Rectal smooth muscle tissue (tissue), 1 donor: ENCODE measurements around the gene KIF21A.

Source experiments
- H3K27ac ChIP-seq: one replicate; pipeline ENCODE4 v1.7.0; 2013; ENCODE audit warnings: low read depth, low read length, inconsistent platforms
- H3K27me3 ChIP-seq: one replicate; pipeline ENCODE4 v1.7.0; 2013; ENCODE audit warnings: low read length; ENCODE audit not compliant: control insufficient read depth, insufficient read depth
- H3K36me3 ChIP-seq: one replicate; pipeline ENCODE4 v1.7.0; 2013; ENCODE audit warnings: low read length; ENCODE audit not compliant: control insufficient read depth, insufficient read depth
- H3K4me1 ChIP-seq: one replicate; pipeline ENCODE4 v1.7.0; 2013; ENCODE audit warnings: low read length; ENCODE audit not compliant: control insufficient read depth, insufficient read depth
- H3K4me3 ChIP-seq: one replicate; pipeline ENCODE4 v1.7.0; 2013; ENCODE audit warnings: low read length
- H3K9ac ChIP-seq: one replicate; pipeline ENCODE4 v1.7.0; 2013; ENCODE audit warnings: low read length

The KIF21A gene

GRCh38 chr12:39426636-39427240, 16.2 kb downstream of the KIF21A start:
- no peak overlapping the region for H3K27ac ChIP-seq
- H3K9ac ChIP-seq = no peak overlapping the region
- no peaks in the 10 kb centered on the region for H3K36me3 ChIP-seq
- H3K27me3 ChIP-seq = no peaks in the 10 kb centered on the region
- H3K4me3 ChIP-seq = no peak overlapping the region
- no peaks in the 10 kb centered on the region for H3K4me1 ChIP-seq

DNA sequence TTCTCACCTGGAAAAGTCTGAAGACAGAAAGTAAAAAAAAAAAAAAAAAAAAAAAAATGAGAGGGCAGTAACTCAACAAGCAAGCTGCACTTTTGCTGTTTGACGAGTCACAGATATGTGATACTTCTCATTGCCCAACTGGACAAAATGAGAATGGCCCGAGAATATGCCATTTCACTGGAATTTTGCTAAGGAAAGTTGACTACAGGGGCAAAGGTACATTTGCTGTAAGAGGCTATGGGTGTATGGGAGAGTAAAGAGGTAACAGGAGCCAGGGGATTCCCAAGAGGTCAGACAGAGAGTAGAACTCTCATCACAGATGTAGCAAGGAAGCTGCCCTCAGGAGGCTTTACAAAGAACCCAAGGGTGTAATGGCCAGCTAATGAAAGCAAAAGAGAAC, 22.9 kb downstream of the KIF21A start:
- H3K36me3 ChIP-seq = no peaks in the 10 kb centered on the region
- H3K27me3 ChIP-seq = no peaks in the 10 kb centered on the region
- no peak overlapping the region for H3K4me3 ChIP-seq
- H3K9ac ChIP-seq = no peak overlapping the region
- no peaks in the 10 kb centered on the region for H3K4me1 ChIP-seq
- H3K27ac ChIP-seq = no peak overlapping the region

DNA sequence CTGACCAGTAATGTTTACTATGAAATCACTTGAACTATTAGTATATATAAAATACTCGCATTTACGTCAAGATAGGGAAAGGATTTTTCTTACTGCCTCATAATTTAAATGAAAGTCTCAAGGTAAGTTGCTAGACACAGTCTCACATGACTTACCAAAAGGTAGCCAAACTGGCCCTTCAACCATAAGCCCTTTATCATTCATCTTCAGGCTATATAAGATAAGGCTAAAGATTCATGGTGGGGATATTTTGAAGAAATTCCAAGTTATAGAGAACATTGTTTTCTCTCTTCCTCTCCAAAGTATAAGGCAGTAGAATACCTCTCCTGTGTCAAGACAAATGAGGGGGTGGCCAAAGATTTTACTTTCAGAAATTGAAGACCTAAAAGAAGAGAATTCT, 23.4 kb downstream of the KIF21A start:
- Histone ChIP-seq H3K9ac (no peak overlapping the region), H3K4me1 (no peaks in the 10 kb centered on the region), H3K36me3 (no peaks in the 10 kb centered on the region), H3K4me3 (no peak overlapping the region), H3K27me3 (no peaks in the 10 kb centered on the region), H3K27ac (no peak overlapping the region)

DNA sequence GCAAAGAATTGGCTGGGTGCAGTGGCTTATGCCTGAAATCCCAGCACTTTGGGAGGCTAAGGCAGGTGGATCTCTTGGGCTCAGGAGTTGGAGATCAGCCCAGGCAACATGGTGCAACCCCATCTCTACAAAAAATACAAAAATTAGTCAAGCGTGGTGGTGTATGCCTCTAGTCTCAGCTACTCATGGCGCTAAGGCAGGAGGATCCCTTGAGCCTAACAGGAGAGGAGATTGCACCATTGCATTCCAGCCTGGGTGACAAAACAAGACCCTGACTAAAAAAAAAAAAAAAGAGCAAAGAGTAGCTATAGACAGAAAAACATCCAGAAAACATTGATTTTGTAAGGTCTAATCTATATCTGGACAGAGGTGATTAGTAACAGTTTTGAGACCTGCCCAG, 25.0 kb downstream of the KIF21A start:
- H3K27me3 ChIP-seq = no peaks in the 10 kb centered on the region
- no peaks in the 10 kb centered on the region for H3K36me3 ChIP-seq
- peaks cover 2% of the 10 kb centered on the region for H3K4me1 ChIP-seq
- H3K27ac ChIP-seq = no peak overlapping the region
- H3K4me3 ChIP-seq = no peak overlapping the region
- H3K9ac ChIP-seq = no peak overlapping the region

- Histone ChIP-seq H3K27me3 (no peaks in the 10 kb centered on the region), H3K9ac (no peak overlapping the region), H3K4me1 (peaks cover 2% of the 10 kb centered on the region), H3K4me3 (no peak overlapping the region), H3K27ac (no peak overlapping the region), H3K36me3 (no peaks in the 10 kb centered on the region)
Measured at GRCh38 chr12:39413836-39414771, 28.8 kb downstream of the KIF21A start.

GRCh38 chr12:39412210-39412609, 30.7 kb downstream of the KIF21A start:
- H3K36me3 ChIP-seq = no peaks in the 10 kb centered on the region
- H3K4me1 ChIP-seq = peaks cover 2% of the 10 kb centered on the region
- H3K27me3 ChIP-seq = no peaks in the 10 kb centered on the region
- no peak overlapping the region for H3K9ac ChIP-seq
- H3K27ac ChIP-seq = no peak overlapping the region
- H3K4me3 ChIP-seq = no peak overlapping the region

- H3K36me3 ChIP-seq = no peaks in the 10 kb centered on the region
- H3K27ac ChIP-seq = no peak overlapping the region
- no peak overlapping the region for H3K4me3 ChIP-seq
- H3K27me3 ChIP-seq = no peaks in the 10 kb centered on the region
- no peak overlapping the region for H3K9ac ChIP-seq
- no peaks in the 10 kb centered on the region for H3K4me1 ChIP-seq
Measured at GRCh38 chr12:39406262-39406661, 36.7 kb downstream of the KIF21A start.

DNA sequence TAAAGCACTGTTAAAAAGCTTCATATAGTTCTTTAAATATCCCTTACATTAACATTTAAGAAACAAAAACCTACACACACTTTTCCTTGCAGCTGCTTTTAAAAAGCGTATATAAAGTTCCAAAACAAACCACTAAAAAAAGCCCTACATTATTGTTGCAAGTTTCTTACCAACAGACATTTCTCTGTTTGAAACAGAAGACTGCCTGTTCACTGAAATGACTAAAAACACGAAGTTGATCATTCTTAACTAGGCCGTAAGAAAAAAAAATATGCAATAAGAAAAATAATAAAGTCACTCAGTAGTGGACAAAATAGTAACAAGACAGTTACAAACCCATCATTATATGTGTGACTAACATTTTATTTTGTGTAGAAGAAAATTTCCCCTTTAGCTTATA, 37.3 kb downstream of the KIF21A start:
- H3K27ac ChIP-seq = no peak overlapping the region
- H3K4me3 ChIP-seq = no peak overlapping the region
- no peaks in the 10 kb centered on the region for H3K36me3 ChIP-seq
- no peaks in the 10 kb centered on the region for H3K27me3 ChIP-seq
- no peak overlapping the region for H3K9ac ChIP-seq
- no peaks in the 10 kb centered on the region for H3K4me1 ChIP-seq

DNA sequence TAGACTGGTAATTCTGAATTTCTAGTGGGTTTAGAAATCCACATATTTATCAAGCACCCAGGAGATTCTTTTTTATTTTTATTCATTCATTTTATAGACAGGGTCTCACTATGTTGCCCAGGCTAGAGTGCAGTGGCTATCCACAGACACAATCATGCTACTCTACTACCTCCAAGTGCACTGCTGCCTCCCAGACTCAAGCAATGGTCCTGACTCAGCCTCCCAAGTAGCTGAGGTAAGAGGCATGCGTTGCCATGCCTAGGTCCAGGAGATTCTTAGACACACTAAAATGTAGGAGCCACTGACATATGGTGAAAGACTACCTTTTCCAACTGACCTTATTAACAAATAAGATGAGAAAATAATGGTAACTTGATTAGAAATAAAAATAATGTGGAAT, 38.9 kb downstream of the KIF21A start:
- Histone ChIP-seq H3K27ac (no peak overlapping the region), H3K9ac (no peak overlapping the region), H3K27me3 (no peaks in the 10 kb centered on the region), H3K4me3 (no peak overlapping the region), H3K36me3 (no peaks in the 10 kb centered on the region), H3K4me1 (no peaks in the 10 kb centered on the region)

DNA sequence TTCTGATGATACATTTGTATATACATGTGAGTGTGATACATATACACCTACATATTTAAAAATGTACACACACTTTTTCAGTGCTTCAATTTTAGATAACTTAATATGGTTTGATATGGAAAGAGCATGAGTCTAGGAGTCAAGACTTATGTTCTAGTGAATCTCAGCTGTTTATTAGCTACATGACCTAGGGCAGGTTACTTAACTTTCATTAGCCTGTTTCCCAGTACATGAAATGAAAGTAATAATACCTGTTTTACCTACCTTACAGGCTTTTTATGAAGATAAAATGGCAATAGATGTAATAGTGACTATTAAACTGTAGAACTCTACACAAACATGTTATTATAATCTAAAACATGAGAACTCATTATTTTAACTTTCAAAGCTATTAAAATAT, 39.5 kb downstream of the KIF21A start:
- Histone ChIP-seq H3K27me3 (no peaks in the 10 kb centered on the region), H3K4me1 (no peaks in the 10 kb centered on the region)

DNA sequence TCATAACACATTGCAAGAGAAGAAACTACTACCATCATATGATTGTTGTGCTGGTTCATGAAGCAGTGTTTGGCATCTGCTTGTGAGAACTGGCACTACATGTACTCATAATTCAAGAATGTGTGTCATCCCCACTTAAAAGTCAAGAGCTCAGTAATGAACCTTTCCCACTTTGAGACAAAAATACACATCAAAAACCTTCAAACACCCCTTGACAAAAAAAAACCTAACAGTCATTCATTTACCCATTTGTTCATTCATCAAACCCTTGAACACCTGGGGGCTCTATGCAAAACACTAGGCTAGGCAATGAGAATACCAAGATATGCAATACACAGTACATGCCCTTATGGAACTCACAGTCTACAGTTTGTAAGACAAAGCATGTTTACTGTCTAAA, 40.0 kb downstream of the KIF21A start:
- Histone ChIP-seq H3K4me1 (no peaks in the 10 kb centered on the region), H3K9ac (no peak overlapping the region), H3K27ac (no peak overlapping the region), H3K36me3 (no peaks in the 10 kb centered on the region), H3K27me3 (no peaks in the 10 kb centered on the region), H3K4me3 (no peak overlapping the region)

More for the DNA sequence above, 39.5 kb downstream of the KIF21A start:
- H3K9ac ChIP-seq = no peak overlapping the region
- no peak overlapping the region for H3K4me3 ChIP-seq
- no peak overlapping the region for H3K27ac ChIP-seq
- H3K36me3 ChIP-seq = no peaks in the 10 kb centered on the region

GRCh38 chr12:39401459-39401858, 41.5 kb downstream of the KIF21A start:
- Histone ChIP-seq H3K27ac (no peak overlapping the region), H3K36me3 (no peaks in the 10 kb centered on the region), H3K4me1 (no peaks in the 10 kb centered on the region), H3K27me3 (no peaks in the 10 kb centered on the region), H3K9ac (no peak overlapping the region), H3K4me3 (no peak overlapping the region)

GRCh38 chr12:39395866-39396265, 47.1 kb downstream of the KIF21A start:
- Histone ChIP-seq H3K4me1 (no peaks in the 10 kb centered on the region), H3K36me3 (no peaks in the 10 kb centered on the region), H3K27ac (no peak overlapping the region), H3K4me3 (no peak overlapping the region), H3K27me3 (no peaks in the 10 kb centered on the region), H3K9ac (no peak overlapping the region)
